HG03103 (cell line): ENCODE measurements around the gene IMPG2.

ENCODE experiments used
- ATAC-seq: cut with Tn5 transposase; IDR thresholded peaks from one replicate; pipeline ENCODE4 v1.9.1; 2021; ENCODE audit warnings: low read depth; ENCODE audit not compliant: unreplicated experiment

Gene IMPG2

DNA sequence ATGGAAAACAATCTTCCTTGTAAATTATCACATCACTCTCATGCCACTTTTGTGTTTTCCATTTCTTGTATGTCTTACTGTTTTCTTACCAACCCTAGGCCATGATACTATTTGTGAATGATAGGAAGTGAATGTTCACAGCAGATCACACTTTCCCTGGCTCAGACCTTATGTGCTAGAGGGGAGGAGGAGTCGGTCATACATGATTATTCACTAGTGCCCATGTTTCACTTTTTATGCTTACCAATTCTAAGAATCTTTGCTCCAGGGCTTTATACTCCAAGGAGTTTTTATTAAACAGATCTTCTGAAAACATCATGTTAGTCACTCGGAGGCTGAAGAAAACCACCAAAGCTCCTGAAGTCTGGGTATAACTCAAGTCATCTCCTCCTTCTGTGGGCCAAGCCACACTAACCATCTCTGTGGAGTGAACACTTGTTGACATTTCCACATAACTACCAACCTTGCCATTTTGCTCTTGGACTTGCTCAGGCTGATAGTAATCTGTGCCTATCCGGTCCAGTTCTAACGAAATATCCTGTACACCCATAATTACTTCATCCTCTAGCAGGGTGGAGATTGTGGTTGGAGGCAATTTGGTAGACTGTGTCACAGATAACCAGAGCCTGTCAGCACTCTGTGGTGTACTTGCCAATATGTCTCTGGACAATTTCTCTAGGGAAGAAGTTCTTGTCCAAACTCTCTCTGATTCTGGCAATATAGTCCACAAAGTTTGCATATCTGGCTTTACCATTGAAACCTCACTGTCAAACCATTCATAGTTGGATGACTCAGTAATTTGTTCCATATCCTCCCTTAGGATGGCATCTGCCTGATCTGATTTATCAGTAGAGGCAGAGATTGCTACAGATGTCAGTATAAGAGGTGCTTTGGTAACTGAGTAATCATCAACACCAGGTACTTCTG lies 76.8 kb downstream of the IMPG2 start:
- no peak for ATAC-seq

GRCh38 chr3:101240719-101241399 lies 79.5 kb downstream of the IMPG2 start:
- ATAC-seq, result no peak

GRCh38 chr3:101235048-101235447 lies 85.3 kb downstream of the IMPG2 start:
- ATAC-seq, result no peak

DNA sequence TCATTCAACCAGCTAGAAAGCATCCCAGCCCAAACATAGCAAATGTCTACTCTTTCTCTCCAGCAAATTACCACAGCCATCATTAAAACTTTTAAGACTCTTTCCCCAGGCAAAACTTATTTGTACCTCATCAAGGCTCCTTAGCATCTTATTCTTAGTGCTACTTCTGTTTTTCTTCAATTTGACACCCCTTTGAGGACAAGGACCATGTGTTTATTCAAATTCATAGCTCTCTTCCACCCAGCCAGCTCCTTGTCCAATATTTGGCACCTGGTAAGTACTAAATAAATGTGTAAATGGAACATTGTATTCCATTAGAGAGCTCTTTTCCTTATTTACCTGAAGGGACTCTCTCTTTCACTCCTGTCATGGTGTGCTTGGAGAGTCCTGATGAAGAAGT lies 89.8 kb downstream of the IMPG2 start:
- ATAC-seq, result no peak

GRCh38 chr3:101229681-101230080 lies 90.7 kb downstream of the IMPG2 start:
- no peak for ATAC-seq

- no peak for ATAC-seq
Measured at GRCh38 chr3:101228441-101228840, 91.9 kb downstream of the IMPG2 start.

DNA sequence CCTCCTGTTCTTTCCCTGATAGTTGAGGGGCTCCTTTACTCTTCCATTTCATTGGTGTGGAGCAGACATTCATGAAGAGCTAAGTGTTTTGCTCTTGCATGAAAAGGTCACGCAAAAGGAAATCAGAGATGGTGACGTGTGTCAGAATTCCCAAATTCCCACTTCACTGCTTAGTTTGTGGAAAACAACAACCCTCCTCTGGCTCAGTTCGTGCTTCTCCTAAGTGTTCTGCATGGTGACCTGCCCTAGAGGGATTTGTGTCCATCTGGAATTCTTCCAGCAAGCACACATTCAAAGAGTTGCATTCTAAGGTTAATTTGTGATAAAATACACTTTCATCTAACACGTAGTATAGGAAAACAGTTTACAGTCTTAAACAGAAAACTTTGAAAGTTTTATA lies 95.6 kb downstream of the IMPG2 start:
- ATAC-seq, result no peak

GRCh38 chr3:101223016-101223415 lies 97.4 kb downstream of the IMPG2 start:
- ATAC-seq, result no peak

DNA sequence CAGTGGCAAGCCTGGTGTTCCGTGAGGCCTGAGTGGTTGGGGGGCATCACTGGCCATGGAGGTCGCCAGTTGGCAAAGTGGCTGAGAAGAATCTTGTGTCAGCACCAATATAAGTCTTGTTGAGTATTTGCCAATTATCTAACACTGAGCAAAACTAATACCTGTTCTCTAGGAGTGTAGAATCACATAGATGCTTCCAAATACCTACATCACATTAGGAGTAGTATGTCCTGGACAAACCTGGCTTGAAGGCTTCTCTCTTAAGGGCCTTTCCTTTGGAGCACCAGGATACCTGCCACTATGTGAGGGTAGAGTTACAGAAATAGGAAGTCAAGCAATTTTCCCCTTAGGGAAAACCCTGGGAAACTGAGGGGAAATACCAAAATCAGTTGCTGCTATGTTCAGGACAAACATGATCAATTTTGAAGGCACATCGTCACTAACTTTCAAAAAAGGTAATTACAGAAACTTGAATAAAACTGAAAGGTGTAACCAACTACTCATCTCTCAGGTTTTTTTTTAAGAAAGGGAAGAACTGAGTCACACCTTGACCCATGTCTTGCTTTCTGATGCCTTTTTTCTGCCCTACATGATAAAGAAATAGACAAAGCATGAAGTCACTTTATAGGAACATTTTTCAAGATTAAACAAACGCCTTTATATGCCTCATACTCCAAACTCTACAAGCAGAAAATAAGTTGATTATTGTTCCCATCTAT lies 100.4 kb downstream of the IMPG2 start:
- no peak for ATAC-seq

DNA sequence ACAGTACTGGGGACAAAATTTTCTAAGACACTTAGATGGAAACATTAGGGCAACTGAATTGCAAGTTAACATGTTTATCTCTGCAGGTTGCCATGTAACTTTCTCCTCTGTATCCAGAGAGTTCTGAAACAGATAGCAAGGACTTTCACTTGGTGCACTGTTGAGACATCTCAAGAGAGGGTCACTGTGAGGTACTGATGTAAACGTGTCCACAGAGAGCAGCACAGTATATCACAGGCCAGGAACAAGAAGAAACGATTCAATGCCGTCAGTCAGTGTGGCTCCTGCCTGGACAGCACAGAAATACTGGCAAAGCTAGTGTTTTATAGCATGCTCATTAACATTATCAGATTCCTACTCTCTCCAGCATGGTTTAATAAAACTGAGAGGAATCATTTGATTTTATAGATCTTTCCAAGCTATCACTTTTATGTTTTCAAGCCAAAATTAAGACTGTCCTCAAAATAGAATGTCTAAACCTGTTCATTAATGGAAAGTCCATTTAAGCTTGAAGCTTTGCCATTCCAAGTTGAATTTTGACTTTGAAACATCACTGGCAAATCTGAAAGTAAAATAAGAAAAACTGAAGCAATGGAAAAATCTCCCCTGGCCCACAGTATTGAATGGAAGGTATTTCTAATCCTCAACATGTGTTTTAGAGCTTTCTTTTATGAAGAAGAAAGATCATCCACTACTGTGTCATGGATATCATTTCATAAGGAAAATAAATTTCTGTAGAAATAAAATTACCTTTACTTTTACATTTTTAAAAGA lies 102.7 kb downstream of the IMPG2 start:
- ATAC-seq, result no peak

DNA sequence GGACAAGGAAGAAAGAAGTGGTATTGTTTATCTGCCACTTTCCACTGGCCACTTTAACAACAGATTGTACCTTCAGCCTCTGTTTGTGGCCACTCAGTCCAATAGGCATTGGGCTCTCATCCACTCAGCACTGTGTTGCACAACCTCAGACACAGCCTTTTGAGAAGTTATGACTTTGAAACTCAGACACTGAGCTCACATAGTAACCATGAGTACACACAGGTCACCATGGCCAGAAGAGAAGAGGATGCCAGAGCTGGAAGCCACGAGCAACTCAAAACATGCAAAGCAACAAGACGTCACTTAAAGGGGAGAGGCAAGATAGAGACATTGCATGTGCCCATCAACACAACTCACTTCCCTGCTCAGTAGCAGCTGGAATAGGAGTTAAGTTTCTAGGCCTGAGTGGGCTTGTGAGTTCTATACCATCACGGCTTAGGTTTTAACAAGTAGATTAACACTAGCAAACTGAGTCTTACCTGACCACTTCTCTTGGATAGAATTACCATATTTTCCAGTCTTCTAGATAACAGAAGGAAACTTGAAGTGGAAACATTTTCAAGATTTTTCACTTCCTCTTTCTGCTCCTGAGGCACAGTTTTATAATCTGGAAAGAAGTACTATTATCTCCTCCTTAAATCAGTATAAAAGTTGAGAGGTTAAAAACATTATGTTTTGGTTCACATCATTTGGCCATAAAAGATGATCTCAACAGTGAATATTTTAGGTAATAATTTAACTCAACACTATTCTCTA lies 103.5 kb downstream of the IMPG2 start:
- ATAC-seq, result no peak

DNA sequence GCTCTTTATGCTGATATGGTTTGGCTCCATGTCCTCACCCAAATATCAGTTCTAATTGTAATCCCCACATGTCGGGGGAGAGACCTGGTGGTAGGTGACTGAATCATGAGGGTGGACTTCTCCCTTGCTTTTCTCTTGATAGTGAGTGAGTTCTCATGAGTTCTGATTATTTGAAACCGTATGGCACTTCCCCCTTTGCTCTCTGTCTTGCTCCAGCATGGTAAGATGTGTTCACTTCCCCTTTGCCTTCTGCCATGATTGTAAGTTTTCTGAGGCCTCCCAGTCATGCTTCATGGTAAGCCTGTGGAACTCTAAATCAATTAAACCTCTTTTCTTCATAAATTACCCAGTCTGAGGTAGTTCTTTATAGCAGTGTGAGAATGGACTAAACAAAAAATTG lies 107.6 kb downstream of the IMPG2 start:
- ATAC-seq, result no peak

DNA sequence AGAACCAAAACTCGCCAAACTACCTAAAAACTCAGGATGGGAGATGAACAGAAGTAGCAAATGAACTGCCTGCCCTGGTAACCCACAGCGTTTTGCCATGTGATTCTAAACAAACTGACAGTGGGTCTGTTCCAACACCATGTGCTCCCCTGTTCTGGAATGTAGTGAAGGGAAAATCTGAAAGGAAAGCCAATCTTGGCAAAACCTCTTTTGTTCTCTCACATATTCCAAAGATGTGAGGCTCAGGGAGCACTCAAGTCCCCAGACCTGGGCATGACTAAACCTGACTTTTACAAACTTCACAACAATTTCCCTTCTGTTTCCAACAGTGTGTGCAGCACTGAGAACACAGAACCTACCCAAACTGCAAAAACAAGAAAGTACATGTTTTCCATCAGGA lies 116.1 kb downstream of the IMPG2 start:
- ATAC-seq, result no peak

GRCh38 chr3:101203411-101203810 lies 117.0 kb downstream of the IMPG2 start:
- no peak for ATAC-seq

GRCh38 chr3:101202640-101203039 lies 117.7 kb downstream of the IMPG2 start:
- no peak for ATAC-seq

DNA sequence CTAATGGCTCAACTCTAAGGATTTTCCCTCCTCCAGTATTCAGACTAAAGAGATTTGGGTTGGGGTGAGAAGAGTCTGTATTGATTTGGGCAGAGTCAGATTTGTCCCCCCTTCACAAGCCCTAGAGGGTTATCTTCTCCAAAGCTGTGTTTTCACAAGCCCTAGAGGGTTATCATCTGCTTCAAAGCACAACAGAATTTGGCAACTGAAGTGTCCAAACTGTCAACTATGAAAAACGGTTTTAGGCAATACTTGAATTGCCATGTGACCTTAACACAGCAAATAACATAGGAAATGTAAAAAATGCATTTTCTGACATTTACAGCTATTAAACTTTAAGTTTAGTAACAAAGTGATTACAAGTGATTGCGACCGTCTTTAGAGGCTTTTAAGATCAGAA lies 119.9 kb downstream of the IMPG2 start:
- no peak for ATAC-seq

- ATAC-seq, result no peak
Measured at GRCh38 chr3:101195951-101196713, 124.2 kb downstream of the IMPG2 start.

DNA sequence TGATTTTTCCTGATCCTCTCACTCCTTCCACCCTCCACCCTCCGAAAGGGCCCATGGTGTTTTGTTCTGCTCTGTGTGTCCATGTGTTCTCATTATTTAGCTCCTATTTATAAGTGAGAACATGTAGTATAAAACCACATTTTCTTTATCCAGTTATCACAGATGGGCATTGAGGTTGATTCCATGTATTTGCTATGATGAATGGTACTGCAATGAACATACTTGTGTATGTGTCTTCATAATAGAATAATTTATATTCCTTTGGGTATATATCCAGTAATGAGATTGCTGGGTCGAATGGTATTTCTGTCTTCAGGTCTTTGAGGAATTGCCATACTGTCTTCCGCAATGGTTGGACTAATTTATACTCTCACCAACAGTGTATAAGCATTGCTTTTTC lies 126.0 kb downstream of the IMPG2 start:
- no peak for ATAC-seq

DNA sequence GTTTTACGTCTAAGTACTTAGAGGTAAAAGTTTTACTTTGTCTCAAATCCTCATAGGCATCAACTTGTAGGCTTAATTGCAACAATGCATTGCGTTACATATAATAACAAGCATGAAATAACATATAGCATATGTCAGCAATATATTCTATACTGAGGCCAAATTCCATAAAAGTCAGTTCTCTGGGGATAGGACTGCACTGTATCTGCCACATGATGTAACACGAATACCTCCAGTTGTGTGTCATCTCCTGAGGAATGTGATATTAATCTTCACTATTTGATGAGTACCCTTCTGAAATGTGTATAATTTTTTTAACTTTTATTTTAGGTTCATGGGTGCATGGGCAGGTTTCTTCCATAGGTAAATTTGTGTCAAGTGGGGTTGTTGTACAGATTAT lies 126.4 kb downstream of the IMPG2 start:
- no peak for ATAC-seq
